ENCODE results near the gene MFN1. TPM values are rescaled to one million over a fixed set of nuclear protein-coding genes. Genes with fewer than 3 reads are reported as not detected.

Gene MFN1
- total RNA-seq, 3 donors from 2014 or later (not counting 1 experiment from before 2014, with no cell fraction given), result 42.4 to 52.9 (median 47.2) TPM

GRCh38 chr3:179416681-179417080, 69.2 kb downstream of the MFN1 start:
- no peaks in the 10 kb centered on the region for H3K27me3 Mint-ChIP-seq (ENCODE audit: low read depth in 2 of 2)
- DNase-seq (no peak), ATAC-seq (no peak)
- intact Hi-C loops (cut with micrococcal nuclease), result no loop called here
- no peak overlapping the region for H3K4me3 Mint-ChIP-seq
- Histone ChIP-seq H3K36me3 (ENCODE audit: control insufficient read depth, insufficient read depth, low read length) (no peaks in the 10 kb centered on the region), H3K27ac (ENCODE audit: low read length) (no peak overlapping the region), H3K4me3 (ENCODE audit: low read length) (no peak overlapping the region), H3K9me3 (ENCODE audit: control insufficient read depth, insufficient read depth, low read length) (no peaks in the 10 kb centered on the region), H3K27me3 (ENCODE audit: control insufficient read depth, insufficient read depth, low read length) (no peaks in the 10 kb centered on the region), H3K4me1 (ENCODE audit: control insufficient read depth, insufficient read depth, low read length) (no peaks in the 10 kb centered on the region)
- no peak overlapping the region for H3K27ac Mint-ChIP-seq
- TF ChIP-seq CTCF (IDR thresholded peaks at IDR 0.05), result no peak
- H3K36me3 Mint-ChIP-seq, result no peaks in the 10 kb centered on the region
- H3K4me1 Mint-ChIP-seq, result no peaks in the 10 kb centered on the region
- no CpG with 5 or more reads among the region's 2 CpGs for WGBS (ENCODE audit: insufficient coverage)
- no peaks in the 10 kb centered on the region for H3K9me3 Mint-ChIP-seq

- no peak overlapping the region for H3K4me3 ChIP-seq (ENCODE audit: low read length)
- Mint-ChIP-seq H3K4me3 (no peak overlapping the region), H3K4me1 (no peaks in the 10 kb centered on the region), H3K36me3 (no peaks in the 10 kb centered on the region), H3K27me3 (ENCODE audit: low read depth in 2 of 2) (no peaks in the 10 kb centered on the region), H3K9me3 (no peaks in the 10 kb centered on the region), H3K27ac (no peak overlapping the region)
- intact Hi-C loops (cut with micrococcal nuclease), result no loop called here
- H3K27me3 ChIP-seq (ENCODE audit: control insufficient read depth, insufficient read depth, low read length), result no peaks in the 10 kb centered on the region
- ATAC-seq (no peak), DNase-seq (no peak)
- no peak for TF ChIP-seq CTCF (IDR thresholded peaks at IDR 0.05)
- WGBS (ENCODE audit: insufficient coverage), result 92% methylated on average over 3 of the region's 3 CpGs
- H3K36me3 ChIP-seq (ENCODE audit: control insufficient read depth, insufficient read depth, low read length), result no peaks in the 10 kb centered on the region
- H3K27ac ChIP-seq (ENCODE audit: low read length), result no peak overlapping the region
- no peaks in the 10 kb centered on the region for H3K4me1 ChIP-seq (ENCODE audit: control insufficient read depth, insufficient read depth, low read length)
- H3K9me3 ChIP-seq (ENCODE audit: control insufficient read depth, insufficient read depth, low read length), result no peaks in the 10 kb centered on the region
These were observed 71.1 kb downstream of the MFN1 start for GRCh38 chr3:179418610-179419009.

GRCh38 chr3:179421500-179421899, 74.0 kb downstream of the MFN1 start:
- Mint-ChIP-seq H3K27ac (no peak overlapping the region), H3K27me3 (ENCODE audit: low read depth in 2 of 2) (no peaks in the 10 kb centered on the region), H3K36me3 (no peaks in the 10 kb centered on the region), H3K4me1 (no peaks in the 10 kb centered on the region), H3K4me3 (no peak overlapping the region), H3K9me3 (no peaks in the 10 kb centered on the region)
- Histone ChIP-seq H3K27me3 (ENCODE audit: control insufficient read depth, insufficient read depth, low read length) (no peaks in the 10 kb centered on the region), H3K36me3 (ENCODE audit: control insufficient read depth, insufficient read depth, low read length) (no peaks in the 10 kb centered on the region), H3K9me3 (ENCODE audit: control insufficient read depth, insufficient read depth, low read length) (no peaks in the 10 kb centered on the region), H3K27ac (ENCODE audit: low read length) (no peak overlapping the region), H3K4me1 (ENCODE audit: control insufficient read depth, insufficient read depth, low read length) (no peaks in the 10 kb centered on the region), H3K4me3 (ENCODE audit: low read length) (no peak overlapping the region)
- DNase-seq (no peak), ATAC-seq (no peak)
- intact Hi-C loops (cut with micrococcal nuclease), result no loop called here
- no peak for TF ChIP-seq CTCF (IDR thresholded peaks at IDR 0.05)
- 84% methylated on average over 2 of the region's 2 CpGs for WGBS (ENCODE audit: insufficient coverage)

- Mint-ChIP-seq H3K27ac (no peak overlapping the region), H3K4me1 (no peaks in the 10 kb centered on the region), H3K36me3 (no peaks in the 10 kb centered on the region), H3K9me3 (no peaks in the 10 kb centered on the region), H3K4me3 (no peak overlapping the region), H3K27me3 (ENCODE audit: low read depth in 2 of 2) (no peaks in the 10 kb centered on the region)
- H3K4me3 ChIP-seq (ENCODE audit: low read length), result no peak overlapping the region
- H3K9me3 ChIP-seq (ENCODE audit: control insufficient read depth, insufficient read depth, low read length), result no peaks in the 10 kb centered on the region
- no peak for TF ChIP-seq CTCF (IDR thresholded peaks at IDR 0.05)
- intact Hi-C loops (cut with micrococcal nuclease), result no loop called here
- H3K4me1 ChIP-seq (ENCODE audit: control insufficient read depth, insufficient read depth, low read length), result no peaks in the 10 kb centered on the region
- WGBS (ENCODE audit: insufficient coverage), result 92% methylated on average over 6 of the region's 6 CpGs
- ATAC-seq, result no peak
- DNase-seq, result no peak
- no peaks in the 10 kb centered on the region for H3K36me3 ChIP-seq (ENCODE audit: control insufficient read depth, insufficient read depth, low read length)
- H3K27me3 ChIP-seq (ENCODE audit: control insufficient read depth, insufficient read depth, low read length), result no peaks in the 10 kb centered on the region
- H3K27ac ChIP-seq (ENCODE audit: low read length), result no peak overlapping the region
These were observed 77.6 kb downstream of the MFN1 start for GRCh38 chr3:179425075-179425474.
